A549 treated with DMSO at 1 μM for 4 hours (cell line): Measurements from ENCODE around the gene CFAP97D2. TPM values are rescaled to one million over a fixed set of nuclear protein-coding genes. Genes with fewer than 3 reads are reported as not detected.

Source experiments
- total RNA-seq: library from RNA; stranded (reverse); fragments of 200-300 nt; extraction: Qiagen RNA extraction; gene quantifications from 5 replicates; pipeline ENCODE4 v1.2.3, GENCODE V29; 2022; ENCODE audit warnings: low read depth

CFAP97D2 gene
- total RNA-seq = not detected in 5 replicates

DNA sequence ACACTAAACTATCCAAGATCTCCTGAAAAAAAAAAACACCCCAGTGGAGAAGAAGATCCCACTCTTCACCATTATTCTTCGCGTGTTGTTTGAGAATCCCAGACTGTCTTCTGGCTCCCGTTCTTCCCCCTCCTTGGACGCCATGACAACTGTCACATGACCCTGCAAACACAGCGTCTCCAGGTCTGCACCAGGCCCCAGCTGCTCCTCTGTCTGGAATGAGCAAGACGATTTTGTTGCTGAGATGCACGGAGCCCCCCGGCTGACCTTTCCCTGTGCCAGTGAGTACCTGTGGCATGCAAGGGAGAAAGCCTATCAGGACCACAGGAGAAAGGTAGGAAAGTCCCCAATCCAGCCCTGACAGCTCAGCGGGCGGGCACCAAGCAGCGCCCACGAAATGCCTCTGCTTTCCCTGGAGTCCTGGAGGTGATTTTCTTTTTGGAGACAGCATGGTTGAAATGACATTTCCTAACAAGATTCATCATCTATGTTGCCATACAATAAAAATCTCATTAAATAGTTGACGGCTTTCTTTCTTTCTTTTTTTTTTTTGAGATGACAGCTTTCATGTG is at the start of gene CFAP97D2:
CFAP97D2 (plus strand) TSS at position 171 of the 572 bp plus-strand sequence; CDS start at position 245, 74 bp downstream.

DNA sequence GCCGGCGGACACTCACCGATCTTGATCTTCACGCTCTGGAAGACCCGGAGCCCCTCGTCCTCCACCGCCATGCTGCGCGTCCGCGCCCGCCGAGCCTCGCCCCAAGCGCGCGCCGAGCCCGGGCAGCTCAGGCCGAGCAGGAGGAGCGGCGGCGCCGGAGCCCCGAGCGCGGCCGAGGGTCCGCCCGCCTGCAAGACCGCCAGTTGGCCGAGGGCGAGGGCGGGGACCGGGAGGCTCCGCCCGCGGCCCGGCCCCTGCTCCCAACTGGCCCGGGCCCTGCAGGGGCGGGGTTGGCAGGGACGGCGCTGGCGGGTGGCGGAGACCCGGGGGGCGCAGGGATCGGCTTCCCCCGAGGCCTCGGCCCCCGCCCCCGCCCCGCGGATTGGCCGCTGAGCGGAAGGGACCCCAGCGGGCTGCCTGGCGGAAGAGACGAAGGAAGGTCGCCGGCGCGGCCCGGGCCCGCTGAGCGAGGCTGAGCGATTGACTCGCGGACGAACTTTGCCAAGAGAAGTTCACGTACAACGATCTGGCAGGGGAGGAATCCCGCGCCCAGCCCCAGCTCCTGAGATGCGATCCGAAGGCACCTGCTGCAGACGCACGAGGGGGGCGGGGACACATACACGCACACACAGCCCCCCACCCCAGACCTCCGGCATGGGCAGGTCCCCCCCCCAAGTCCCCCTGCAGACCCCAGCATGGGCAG is 46.5 kb upstream of the CFAP97D2 start, which contains the start of gene RASA3:
RASA3 (minus strand) TSS at position 205 of the 703 bp plus-strand sequence; CDS start at position 71, 134 bp downstream.

DNA sequence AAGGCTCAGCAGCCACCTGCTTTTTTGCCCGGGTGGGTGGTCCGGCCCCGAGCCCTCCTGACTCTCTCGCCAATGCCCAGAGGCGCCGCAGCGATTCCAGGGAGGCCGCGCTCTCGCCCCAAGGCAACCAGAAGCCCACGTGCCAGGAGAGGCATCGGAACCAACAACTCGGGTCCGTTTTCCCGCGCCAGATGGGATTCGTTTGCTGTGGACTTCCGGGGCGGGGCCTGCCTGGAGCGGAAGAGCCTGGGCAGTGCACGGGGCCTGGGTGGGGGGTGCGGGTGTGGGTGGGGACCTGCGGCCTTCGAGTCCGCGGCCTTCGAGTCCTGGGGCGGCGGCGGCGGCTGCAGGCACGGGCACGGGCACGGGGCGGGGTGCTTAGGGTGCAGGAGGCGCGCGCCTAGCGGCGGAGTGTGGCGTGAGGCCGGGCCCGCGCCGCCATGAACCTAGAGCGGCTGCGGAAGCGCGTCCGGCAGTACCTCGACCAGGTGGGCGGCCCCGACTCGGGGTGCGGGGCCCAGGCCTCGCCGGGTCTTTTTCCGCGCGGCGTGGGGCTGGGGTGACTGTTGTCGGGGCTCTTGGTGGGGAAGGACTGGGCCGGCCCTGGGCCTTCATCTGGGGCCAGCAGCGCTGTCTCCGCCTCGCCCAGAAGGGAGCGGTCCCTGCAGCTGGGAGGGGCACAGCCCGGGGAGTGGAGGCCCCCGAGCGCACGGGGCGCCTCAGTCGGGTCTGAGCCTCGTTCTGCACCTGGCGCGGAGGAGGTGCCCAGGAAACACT is 55.8 kb downstream of the CFAP97D2 start, which contains the start of gene CDC16:
CDC16 (plus strand) TSS at position 253 of the 777 bp plus-strand sequence; CDS start at position 441, 188 bp downstream.

Other genes starting within 250 kb of the CFAP97D2 start
- 0.15 to 0.21 TPM (median 0.19 TPM) in 5 replicates for gene C13orf46, start 205.2 kb upstream of the CFAP97D2 start, total RNA-seq
- gene RASA3, start 46.6 kb upstream of the CFAP97D2 start, total RNA-seq = 11.8 to 14.3 TPM (median 13.8 TPM) in 5 replicates
- gene CDC16, start 55.6 kb downstream of the CFAP97D2 start, total RNA-seq = 38.5 to 43.4 TPM (median 38.7 TPM) in 5 replicates
- gene UPF3A, start 102.3 kb downstream of the CFAP97D2 start, total RNA-seq = 30.9 to 31.5 TPM (median 31.3 TPM) in 5 replicates
- gene CHAMP1, start 135.2 kb downstream of the CFAP97D2 start, total RNA-seq = 18.0 to 25.0 TPM (median 23.8 TPM) in 5 replicates